ENCODE results near the gene TRAM2.

Gene TRAM2

GRCh38 chr6:52591832-52592231 is 15.0 kb upstream of the TRAM2 start:
- DNase-seq: no peak

DNA sequence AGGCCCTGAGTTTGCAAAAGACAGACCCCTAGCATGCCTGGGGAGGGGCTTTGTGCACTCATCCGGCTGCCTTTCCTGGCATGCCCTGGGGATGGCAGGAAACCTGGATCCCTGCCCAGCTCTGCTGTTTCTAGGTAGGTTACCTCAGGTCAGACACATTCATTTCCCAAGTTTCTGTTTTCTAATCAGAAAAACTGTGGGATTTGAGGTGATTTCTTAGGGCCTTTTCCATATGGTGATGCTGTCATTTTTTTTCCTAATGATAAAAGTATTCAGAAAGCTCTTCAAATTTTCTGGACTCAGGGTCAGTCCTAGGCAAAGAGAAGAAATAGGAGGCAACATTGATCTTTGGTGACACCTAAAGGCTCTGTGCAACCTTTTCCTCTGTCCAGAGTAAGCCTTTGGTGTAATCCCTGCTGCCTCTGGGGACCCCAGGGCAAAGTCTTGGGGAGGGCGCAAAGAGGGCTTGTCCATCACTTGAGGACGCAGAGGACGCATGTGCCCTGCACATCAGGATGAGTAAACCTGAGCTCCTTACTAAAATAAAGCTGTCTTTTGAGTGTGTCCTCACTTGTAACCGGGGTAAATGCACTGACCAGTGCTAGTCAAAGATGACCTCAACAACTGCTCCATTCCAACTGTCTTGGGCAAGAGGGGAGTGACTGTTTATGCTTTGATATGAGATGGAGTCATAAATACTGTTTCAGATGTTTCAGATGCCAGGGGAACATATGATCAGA is 13.5 kb upstream of the TRAM2 start:
- DNase-seq: no peak

GRCh38 chr6:52588710-52589091 is 11.8 kb upstream of the TRAM2 start:
- DNase-seq: no peak

DNA sequence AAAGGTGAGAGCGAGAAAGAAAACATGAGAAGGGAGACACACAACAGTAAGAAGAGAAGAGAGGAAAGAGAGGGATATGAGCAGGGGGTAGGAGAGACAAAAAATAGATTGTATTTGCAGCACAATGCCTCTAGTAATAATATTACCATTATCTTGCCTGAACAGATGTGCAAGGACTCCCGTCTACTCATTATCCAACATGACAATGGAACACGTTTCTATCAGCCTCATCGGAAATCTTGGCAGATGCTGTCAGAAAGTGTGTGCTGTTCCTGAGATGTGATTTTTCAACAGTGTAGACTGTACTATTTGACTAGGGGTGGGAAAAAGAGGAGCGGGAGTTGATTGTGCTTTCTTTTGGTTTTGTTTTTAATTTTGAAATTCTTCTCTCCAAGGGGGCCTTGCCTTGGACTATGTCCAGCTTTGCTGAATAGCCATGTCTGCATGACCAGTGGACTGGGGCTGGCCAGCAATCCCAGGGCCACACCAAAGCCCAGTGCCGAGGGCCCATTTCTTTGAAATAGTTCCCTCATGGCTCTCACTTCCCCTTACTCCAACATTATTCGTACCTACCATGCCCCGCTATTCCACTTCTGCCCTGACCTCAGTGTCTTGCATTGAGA is 11.3 kb upstream of the TRAM2 start:
- DNase-seq: no peak

DNA sequence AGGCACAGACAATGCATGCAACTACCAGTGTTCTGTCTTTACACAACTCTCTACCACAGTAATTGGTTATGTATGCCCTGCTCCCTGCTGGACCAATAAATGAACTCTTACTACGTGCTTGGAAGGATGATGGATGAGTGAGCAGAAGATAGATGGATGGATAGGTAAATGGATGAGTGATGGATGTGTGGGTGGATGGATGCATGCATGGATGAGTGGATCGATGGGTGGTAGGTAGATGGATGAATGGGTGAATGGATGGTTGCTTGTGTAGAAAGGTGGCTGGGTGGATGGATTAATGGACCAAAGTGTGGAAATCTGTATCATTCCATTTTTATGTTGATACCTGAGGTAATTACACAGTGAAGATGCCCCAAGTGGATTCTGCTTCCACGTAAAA is 10.1 kb upstream of the TRAM2 start:
- no peak for DNase-seq

DNA sequence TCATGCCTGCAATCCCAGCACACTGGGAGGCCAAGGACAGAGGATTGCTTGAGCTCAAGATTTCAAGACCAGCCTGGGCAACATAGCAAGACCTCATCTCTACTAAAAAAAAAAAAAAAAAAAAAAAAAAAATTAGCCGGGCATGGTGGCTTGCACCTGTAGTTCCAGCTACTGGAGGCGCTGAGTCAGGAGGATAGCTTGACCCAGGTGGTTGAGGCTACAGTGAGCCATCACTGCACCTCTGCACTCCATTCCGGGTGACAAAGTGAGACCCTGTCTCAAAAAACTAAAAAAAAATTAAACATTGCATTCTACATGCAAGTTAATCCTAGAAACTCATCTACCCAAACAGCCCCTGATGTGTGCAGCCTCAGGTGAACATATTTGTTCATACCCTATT is 7.3 kb upstream of the TRAM2 start:
- DNase-seq: no peak

GRCh38 chr6:52582996-52583395 is 6.1 kb upstream of the TRAM2 start:
- no peak for DNase-seq

GRCh38 chr6:52582446-52582845 is 5.6 kb upstream of the TRAM2 start:
- no peak for DNase-seq

GRCh38 chr6:52580905-52581304 is 4.0 kb upstream of the TRAM2 start:
- DNase-seq: no peak

DNA sequence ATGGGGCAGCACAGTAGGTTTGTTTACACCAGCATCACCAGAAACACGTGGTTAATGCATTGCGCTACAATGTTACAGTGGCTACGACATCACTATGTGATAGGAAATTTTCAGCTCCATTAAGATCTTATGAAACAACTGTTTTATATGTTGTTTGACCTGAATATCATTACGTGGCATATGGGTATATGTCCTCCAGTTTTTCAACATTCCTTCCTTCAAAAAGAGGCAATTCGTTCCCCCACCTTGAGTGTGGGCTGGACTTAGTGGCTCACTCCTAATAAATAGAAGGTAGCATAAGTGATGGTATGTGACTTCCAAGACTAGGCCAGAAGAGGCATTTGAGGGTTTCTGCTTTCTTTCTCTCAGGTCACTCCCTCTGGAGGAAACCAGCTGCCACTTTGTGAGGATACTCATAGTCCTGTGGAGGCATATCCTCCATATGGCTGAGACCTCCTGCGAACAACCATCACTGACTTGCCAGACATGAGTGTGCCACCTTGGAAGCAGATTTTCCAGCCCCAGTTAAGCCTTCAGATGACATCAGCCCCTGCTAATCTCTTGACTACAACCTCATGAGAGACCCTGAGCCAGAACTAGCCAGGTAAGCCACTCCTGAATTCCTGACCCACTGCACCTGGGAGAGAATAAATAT is 2.3 kb upstream of the TRAM2 start:
- no peak for DNase-seq

GRCh38 chr6:52577778-52578463 is 1.1 kb upstream of the TRAM2 start:
- DNase-seq: no peak

- no peak for DNase-seq
Measured at GRCh38 chr6:52576392-52577021, 353 bp downstream of the TRAM2 start.

DNA sequence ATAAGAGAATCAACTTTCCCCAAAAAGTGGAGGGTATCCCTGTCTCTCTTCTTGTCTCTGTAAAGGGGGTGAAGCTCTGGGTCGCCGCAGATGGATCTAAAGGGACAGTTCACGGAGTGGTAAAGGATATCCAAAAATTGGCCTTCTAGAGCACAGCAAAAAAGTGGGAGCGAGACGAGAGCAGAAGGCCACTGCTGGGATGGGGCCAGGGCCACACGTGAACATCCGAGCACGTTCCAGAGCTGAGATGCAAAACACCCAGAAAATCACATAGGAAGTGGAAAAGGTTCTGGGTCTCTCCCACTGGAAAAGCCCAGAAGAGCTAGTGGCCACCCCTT is 837 bp downstream of the TRAM2 start:
- no peak for DNase-seq

DNA sequence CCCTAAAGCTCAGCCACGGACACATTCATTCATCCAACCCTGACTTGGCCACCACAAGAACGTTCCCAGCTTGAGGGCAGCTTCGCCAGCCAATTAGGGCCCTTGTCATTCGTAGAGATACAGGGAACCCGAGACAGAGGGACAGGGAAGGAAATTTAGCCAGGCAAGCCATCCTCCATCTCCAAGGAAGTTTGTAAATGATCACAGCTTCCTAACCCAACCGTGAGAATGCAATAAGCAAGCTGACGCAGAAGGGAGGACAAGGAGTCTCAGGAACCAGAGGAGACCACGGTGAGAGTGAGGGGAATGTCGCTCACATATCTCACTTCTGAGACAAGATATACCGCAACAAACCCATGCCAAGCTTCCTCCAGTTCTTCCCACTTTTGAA is 1.4 kb downstream of the TRAM2 start:
- no peak for DNase-seq

GRCh38 chr6:52574709-52575501 is 2.0 kb downstream of the TRAM2 start:
- DNase-seq: peak; percentile 34

DNA sequence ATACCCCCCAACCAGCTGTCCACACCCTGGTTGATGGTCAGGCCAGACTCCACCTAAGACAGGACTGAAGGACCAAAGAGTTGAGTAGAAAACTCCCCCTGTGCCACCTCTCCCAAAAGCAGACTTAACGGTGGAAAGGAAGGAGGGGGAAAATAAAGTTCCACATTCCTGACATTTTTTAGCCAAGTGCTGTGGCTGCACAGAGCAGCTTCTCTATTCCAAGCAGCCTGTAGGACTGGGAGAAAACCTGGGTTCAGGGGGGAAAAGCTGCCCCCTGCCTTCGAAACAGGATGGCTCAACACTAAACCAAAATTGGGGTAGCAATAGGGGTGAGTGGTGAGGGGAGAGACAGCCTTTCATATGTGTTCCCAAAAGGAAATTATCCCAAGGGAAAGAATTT is 3.6 kb downstream of the TRAM2 start:
- DNase-seq: no peak

GRCh38 chr6:52572536-52572935 is 4.3 kb downstream of the TRAM2 start:
- DNase-seq: no peak

GRCh38 chr6:52571099-52571755 is 5.6 kb downstream of the TRAM2 start:
- no peak for DNase-seq

GRCh38 chr6:52570291-52570700 is 6.6 kb downstream of the TRAM2 start:
- DNase-seq: no peak

DNA sequence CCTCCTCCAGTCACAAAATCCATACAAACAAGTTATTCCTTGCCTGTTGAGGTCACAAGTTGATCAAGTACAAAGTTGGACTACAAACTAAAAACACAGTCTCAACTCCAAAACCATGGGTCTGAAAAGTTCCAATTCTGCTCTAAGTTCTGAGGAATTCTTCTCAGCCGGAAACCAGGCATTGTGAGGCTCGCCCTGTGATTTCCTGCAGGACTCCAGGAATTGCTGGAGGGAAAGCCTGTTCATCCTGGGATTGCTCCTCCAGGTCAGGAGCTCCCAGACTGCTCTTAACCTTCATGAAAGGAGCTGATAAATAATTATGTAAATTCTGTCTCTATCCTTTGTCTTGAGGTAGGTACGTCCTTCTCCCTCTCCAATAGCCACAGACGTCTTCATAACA is 8.5 kb downstream of the TRAM2 start:
- DNase-seq: no peak

GRCh38 chr6:52566853-52567279 is 10.0 kb downstream of the TRAM2 start:
- DNase-seq: no peak

DNA sequence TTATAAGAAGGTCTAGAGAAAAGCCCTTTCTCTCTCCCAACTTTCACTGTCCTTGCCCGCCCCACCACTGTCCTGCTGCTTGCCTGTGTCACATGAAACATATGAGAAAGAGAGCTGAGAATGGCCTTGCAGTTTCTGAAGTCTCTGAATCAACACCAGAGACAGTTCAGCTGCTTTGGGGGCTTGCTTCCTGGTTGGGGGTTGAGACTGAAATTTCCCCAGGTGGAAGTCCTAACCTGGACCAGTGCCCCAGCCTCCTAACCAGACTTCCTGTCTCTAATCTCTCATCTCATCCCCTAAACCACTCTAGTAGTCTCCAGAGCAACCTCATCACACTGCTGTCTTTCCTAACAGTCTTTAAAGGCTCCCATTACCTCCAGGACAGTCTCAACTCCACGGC is 10.7 kb downstream of the TRAM2 start:
- no peak for DNase-seq
